ENCODE results near the gene UBTD2.

GRCh38 chr5:172164769-172165212 lies 118.8 kb downstream of the UBTD2 start:
- no peak for TF ChIP-seq POLR2A (IDR thresholded peaks at IDR 0.05)
- TF ChIP-seq, protein P1, sequence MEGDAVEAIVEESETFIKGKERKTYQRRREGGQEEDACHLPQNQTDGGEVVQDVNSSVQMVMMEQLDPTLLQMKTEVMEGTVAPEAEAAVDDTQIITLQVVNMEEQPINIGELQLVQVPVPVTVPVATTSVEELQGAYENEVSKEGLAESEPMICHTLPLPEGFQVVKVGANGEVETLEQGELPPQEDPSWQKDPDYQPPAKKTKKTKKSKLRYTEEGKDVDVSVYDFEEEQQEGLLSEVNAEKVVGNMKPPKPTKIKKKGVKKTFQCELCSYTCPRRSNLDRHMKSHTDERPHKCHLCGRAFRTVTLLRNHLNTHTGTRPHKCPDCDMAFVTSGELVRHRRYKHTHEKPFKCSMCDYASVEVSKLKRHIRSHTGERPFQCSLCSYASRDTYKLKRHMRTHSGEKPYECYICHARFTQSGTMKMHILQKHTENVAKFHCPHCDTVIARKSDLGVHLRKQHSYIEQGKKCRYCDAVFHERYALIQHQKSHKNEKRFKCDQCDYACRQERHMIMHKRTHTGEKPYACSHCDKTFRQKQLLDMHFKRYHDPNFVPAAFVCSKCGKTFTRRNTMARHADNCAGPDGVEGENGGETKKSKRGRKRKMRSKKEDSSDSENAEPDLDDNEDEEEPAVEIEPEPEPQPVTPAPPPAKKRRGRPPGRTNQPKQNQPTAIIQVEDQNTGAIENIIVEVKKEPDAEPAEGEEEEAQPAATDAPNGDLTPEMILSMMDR (IDR thresholded peaks at IDR 0.05): no peak

Measured in heart left ventricle (tissue), 13 donors.